HG03378 (cell line): ENCODE measurements around the gene MELTF.

Source experiments
- ATAC-seq: cut with Tn5 transposase; IDR thresholded peaks from one replicate; pipeline ENCODE4 v1.9.1; 2021; ENCODE audit warnings: mild to moderate bottlenecking, moderate library complexity; ENCODE audit not compliant: unreplicated experiment

Gene MELTF

DNA sequence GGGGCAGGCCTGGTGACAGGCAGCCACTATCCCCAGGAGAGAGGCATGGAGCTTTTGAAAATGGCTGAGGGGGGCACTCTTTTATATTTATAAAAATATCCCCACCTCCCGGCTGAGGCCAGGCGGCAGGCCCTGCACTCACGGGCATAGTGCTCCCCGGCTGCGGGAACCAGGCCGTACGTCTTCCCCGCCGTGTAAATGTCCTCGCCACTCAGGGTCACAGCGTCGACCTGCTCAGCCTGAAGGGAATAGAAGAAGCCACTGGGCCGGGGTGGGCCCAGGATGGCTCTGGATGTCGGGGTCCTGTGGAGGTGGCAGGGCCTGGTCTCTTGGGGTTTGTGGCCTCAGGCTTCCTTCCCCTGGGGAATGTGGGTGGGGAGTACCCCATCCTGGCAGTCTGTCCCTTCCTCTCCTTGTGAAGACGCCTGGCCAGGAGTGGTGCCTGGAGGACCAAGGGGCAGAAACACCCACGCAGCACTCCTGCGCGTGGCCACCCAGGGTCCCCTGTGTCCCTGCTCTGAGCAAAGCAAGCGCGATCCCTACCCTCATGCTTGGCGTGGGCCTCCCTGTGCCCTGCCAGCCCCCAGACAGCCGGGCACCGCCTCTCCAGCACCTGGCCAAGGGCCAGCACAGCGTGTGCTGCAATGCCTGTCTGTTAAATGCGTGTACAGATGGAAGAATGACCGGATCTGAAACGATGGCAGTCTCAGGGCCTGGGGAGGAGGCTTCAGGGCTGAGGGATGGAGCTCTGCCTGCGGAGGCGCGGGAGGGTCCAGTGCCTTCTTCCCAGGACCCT, 18.9 kb downstream of the MELTF start:
- no peak for ATAC-seq

DNA sequence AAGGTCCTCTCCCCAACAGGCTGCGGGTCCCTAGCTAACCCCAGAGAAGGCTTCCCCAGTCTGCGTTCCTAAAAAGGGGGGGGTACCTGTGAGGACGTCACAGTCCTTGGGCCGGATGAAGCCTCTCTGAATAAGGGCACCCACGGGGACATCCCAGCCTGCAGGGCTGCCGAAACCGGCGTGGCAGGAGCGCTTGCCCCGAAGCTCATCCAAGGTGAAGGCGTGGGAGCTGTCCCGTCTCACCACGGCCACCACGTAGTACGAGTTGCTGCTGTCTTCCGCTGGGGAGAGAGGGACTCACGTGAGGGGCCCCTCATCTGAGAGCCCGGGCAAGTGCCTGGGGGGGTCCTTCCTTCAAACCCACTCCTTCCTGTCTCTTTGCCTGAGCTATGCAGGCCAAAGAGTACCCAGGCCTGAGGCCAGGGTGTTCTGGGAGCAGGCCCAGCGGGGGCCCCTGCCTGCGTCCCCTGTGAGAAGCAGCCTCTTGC, 20.0 kb downstream of the MELTF start:
- ATAC-seq: no peak

DNA sequence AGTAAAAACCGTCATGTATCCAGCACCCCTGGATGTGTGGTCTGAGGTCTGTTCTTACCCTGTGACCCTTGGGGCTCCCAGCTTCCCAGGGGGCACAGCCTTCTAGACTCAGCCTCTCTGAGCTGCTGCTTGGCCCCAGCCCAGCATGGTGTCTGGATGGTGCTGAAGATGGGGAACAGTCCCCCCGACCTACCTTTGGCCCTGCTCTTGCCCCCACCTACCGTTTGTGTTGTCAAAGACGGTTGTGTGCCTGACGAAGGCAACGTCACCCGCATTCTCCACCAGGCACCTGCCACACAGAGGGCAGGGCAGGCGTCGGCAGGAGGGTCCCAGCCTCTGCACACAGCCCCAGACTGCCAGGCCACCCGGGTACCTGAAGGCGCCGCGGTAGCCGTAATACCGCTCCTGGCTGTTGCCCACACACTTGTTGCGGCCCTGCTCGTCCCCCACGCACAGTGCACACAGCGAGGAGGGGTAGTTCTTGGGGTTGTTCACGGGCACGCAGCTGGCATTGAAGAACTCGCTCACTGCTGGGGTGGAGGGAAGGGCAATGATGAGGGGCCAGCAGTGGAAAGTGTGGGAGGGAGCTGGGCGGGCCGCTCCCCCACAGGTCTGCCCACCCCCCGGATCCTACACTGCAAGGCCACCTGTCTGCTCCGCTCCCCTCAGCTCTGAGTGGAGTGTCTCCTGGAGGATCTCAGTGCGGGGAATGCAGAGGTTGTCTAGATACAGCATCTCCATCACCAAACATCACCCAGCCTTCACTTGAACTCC, 21.0 kb downstream of the MELTF start:
- no peak for ATAC-seq

DNA sequence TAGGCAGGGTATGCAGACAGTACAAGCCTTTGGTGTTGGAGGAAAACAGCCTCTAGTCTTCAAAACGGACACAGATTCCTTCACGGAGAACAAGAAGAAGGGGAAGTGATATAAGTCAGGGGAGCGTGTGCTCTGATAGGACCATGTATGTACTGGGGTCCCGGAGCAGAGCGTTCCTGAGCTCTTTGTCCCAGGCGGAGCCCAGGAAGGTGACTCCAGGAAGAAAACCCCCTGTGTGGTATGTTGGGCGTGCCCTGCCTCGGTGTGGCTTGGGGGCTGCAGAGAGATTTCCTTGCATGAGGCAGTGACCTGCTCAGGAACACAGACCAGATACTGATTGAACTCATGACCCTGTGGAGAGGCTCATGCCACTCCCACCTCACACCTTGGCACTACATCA, 21.7 kb downstream of the MELTF start:
- no peak for ATAC-seq

DNA sequence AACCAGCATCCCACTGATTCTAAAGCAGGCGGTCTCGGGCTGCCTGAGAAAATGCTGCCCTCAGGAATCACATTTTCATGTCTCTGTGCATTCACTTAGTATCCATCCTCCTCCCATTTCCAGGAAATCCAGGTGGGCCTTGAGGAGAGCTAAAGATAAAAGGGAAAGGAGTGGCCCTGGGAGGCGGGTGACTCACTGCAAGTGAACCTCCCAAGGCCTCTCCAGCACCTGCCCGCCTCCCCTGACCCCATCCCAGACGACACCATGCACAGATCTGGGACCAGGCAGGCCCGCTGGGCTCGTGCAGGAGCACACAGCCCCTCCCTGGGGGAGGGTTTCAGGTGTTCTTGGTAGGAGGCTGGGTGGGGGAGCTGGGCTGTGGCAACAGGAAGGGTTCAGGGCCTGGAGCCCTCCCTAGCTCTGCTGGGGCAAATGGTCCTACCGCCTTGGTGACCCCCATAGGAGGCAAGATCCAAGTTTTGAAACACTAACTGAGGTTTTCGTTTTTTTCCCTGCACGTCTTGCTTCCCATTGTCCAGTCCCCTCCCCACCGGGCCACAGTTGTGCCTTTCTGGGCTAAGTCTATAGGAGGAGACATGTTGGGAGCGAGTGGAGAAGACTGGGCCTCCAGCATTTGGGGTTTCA, 22.2 kb downstream of the MELTF start:
- ATAC-seq: no peak

DNA sequence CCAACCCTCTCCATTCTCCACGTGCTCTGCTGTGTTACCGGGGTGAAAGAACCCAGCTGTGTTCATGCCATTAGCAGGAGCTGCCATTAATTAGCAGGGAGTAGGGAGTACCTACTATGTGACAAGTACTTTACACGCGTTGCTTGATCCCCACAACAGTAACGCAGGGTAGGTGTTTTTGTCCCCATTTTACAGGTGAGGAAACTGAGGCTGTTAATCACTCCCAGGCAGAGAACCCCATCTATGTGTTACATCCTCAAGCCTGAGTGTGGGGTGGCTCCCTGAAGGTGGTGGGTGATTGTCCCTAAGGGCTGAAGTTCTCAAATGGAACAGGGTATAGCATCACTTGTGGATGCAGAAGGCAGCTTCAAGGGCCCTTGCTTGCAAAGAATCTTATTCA, 22.8 kb downstream of the MELTF start:
- no peak for ATAC-seq

- ATAC-seq: no peak
Observed at GRCh38 chr3:197006446-197006845, 23.2 kb downstream of the MELTF start.

- no peak for ATAC-seq
Observed at GRCh38 chr3:197003461-197004385, 25.9 kb downstream of the MELTF start.

DNA sequence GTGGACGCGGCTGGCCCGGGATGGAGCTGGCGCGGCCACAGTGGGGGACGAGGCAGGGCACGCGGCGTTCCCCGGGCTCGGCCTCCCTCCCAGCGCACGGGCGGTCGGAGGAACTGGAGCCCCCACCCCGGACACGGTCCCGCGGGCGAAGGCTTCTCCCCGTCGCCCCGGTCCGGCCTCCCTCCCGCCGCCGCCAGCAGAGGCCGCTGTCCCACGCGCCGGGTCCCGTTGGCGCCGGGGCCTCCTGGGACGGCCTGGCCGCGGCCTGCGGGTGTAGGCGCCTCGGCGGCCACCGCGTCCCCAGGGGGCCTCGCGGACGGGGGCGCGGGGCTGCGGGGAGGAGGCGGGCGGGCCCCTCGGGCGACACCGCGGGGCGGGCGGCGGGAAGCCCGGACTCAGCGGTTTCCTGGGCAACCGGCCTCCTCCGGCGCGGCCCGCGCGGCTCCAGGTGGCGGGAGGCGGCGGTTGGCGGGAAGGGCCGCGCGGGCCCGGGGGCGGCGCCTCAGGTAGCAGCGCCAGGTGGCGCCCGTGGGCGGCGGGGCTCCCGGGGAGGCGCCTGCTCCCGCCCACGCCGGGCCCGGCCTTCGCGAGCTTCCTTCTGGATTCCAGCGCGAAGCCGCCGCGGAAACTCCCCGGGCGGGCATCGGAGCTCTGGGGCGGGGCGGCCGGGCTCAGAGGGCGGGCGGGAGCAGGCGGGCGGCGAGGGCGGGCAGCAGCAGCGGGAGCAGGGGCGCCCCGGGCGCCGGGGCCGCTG, 26.7 kb downstream of the MELTF start:
- no peak for ATAC-seq

DNA sequence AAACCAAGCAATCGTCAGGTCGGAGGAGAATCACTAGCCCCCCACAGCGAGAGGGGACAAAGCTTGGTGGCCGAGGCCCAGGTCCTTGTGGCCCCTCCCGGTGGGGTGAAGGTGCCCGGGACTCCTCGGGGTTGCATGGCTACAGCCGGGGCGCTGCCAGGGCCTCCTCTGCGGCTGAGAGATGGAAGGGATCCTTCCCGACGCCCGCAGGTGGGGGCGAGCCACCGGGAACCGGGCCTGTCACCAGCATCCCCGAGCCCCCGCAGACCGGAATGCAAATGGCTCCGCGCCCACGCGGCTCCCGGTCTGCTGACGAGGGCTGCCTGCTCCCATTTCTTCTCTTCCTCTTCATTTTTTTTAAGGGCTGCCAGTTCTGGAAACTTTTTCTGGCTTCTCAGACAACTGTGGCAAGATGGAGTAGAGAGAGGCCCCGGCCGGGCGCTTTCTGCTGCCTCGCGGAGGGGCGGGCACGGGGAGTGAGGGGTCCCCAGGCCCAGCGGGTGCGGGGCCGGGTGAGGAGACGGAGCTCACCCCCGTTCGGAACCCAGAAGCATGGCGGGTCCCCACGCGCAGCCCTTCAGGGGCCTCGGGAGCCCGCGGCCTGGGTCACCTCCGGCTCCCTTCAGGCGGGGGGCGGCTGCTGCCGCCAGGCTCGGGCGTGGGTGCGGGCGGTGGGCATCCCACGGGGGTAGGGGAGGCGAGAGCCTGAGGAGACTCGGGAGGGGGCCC, 27.5 kb downstream of the MELTF start:
- no peak for ATAC-seq

DNA sequence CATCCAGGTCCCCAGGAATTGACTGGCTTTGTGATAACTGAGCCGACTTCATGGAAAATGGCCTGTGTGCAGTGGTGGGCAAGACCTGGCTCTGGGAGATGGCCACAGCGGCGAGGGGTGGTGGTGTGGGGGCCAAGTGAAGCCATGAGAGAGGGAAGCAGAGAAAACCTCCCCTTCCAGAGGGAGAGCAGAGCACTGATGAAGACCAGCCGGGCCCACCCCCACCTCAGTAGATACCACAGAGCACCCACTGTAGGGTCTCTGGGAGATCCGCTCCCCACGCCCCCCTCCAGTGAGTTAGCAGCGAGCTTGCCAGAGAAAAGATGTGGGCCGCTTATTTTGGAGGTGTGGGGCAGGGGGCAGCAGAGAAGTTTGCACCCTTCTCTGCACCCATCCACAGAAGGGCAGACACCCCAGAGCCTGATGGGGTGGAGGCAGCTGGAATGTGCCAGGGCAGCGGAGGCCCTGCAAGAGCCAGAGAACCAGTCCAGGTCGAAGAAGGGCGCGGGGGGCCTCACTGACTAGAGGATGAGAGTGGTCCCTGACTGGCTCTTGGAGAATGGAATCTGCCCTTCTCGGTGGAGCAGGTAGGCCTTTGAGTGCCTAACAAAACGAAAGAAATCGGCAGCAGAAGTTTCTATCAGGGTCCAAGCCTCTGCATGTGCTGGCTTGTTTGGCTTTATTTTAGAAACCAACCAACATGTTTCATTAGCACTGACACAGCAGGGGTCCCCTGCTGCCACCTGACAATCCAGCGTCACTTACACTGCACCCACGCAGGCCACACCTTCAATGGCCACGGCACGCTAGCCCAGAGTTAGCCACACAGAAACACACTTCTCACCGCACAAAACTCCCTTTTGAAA, 28.3 kb downstream of the MELTF start:
- no peak for ATAC-seq

- ATAC-seq: no peak
Observed at GRCh38 chr3:197000211-197000610, 29.4 kb downstream of the MELTF start.

DNA sequence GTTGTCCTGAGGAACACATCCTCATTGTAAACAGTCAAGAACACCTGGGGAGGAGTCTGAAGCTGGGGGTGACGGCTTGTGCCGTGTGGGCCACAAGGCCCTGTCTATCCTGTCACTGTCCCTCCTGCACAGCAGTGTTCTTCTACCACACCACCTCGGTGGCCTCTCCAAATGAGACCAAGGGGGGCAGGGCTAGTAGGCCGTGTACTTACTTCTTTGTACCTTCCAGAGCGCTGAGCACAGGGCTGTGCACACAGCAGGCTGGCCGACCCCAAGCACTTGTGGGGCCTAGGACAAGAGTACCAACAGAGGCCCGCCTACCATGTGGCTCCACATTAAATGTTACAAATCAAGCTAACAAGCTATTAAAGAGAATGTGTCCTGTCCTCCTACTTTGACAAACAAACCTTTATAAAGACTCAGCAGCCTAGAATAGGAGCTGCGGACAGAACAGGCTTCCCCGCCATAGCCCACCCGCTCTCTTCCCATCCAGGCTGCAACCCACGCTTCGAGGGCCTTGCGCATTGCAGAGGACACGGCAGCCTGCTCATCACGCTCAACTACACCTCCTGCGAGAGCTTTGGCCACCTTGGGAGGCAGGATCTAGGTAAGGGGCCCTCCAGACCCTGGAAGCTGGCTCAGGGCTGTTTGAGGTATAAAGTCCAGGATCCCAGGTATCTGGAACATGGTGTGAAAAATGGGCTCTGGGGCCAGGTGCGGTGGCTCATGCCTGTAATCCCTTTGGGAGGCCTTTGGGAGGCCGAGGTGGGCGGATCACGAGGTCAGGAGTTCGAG, 30.5 kb downstream of the MELTF start:
- ATAC-seq: no peak

DNA sequence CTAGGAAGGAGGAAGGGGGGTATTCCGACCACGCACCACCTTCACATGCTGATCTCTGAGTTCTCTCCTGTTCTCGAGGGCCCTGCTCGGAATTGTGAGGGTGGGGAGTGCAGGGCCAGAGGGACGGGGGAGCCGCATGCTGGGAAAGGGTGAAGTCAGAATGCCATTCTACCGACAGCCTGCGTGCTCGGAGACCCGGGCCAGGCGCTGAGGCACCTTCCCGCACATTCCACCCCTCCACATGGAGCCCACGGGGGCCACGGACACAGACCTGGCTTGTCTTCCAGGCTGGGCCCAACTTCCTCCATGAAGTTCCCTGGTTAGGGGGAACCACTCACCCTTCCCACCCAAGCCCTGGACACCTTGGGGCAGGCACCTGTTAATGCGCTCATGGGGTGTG, 32.3 kb downstream of the MELTF start:
- ATAC-seq: no peak

DNA sequence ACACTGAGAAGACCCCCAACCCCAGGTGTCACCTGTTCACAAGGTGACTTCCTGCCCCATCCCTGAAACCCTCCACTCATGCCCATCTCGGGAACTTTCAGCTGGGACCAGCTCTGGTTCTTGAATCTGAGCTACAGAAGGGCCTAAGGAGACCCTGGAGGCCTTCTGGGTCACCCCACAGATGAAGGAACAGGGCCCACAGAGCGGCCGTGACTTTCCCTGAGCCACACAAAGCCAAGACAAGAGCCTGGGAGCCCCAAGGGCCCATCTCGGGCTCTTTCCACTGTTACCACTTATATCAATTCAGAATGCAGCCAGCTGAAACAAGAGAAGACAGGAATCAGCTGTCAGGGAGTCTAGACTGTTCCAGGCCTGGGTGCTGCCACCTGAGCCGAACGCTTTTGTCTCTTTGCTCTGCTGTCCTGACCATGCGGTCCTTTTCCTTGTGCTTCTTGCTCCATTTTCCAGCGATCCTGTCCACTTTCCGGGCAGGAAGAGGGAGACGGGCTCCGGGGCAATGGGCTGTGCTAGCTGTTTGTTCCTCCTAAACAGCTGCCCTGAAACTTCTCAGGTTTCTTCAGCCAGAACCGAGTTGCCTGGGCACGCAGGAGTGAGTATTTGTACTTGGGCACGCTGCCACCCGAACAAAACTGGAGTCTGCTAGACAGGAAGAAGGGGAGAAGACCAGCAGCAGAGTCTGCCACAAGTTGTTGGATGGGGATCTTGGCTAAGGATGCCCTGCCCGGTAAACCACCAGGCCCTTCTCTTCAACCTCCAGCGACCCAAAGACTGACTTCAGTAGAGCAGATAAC, 33.0 kb downstream of the MELTF start:
- no peak for ATAC-seq

GRCh38 chr3:196995646-196996355, 33.8 kb downstream of the MELTF start:
- no peak for ATAC-seq
